ENCODE results near the gene RCOR3. TPM values are rescaled to one million over a fixed set of nuclear protein-coding genes. Genes with fewer than 3 reads are reported as not detected.

Gene RCOR3
- total and polyA plus RNA-seq, 2 of the 8 experiments (the other 6 are each of a cell fraction or from before 2014, with no cell fraction given) = 21.4 to 36.3 TPM

DNA sequence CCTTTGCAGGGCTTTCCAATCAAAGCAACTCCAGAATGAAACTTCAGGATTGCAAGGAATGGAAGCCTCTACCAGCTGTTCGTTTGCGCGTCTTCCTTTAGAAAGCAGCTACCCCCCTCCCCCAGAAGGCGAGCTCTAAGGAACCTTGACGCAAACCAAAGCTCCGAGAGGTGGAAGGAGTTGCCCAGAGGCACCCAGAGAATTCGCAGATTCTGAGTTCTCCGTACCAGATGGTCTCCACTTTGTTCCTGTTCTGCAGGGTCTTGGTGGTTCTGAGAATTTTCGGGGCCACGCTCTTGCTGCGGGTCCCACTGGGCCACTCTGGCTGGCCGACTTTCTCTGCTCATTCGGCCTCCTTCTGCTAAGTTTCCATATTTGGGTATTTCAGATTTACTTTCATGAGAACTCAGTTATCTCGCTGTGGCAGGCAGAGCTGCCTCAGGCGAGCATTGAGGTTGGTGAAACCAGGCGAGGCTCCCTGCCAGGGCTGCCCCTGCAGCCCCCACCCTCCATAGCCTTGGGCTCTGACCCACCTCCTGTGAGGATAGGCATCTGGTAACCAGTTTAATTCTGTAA lies 68.3 kb downstream of the RCOR3 start:
- Histone ChIP-seq H2BK15ac (ENCODE audit: low read length) (no peak overlapping the region), H2BK120ac (replicated peaks; ENCODE audit: low read depth, low read length) (no peak overlapping the region), H4K8ac (ENCODE audit: extremely low read depth, insufficient read depth, low read length) (peak overlapping the region; percentile 81; the same call in 1 of the 2 replicates), H2BK12ac (ENCODE audit: low read depth, low read length) (no peak overlapping the region), H3K9ac (replicated peaks in 1 of 4; ENCODE audit: extremely low read depth in 1 of 4, low read depth in 3 of 4, low read length in 3 of 4) (peak overlapping the region; percentile 14 to 61 (median 38); a peak in 5 of 7 replicates), H2AK5ac (ENCODE audit: low read depth, low read length) (no peak overlapping the region), H3K36me3 (ENCODE audit: control insufficient read depth in 2 of 4, insufficient read depth in 4 of 4, low read length in 3 of 4) (no peaks in the 10 kb centered on the region), H3K79me1 (ENCODE audit: low read depth, low read length) (peaks cover 20% of the 10 kb centered on the region), H3K23me2 (ENCODE audit: low read depth, low read length) (peaks cover 5% of the 10 kb centered on the region), H4K20me1 (replicated peaks in 1 of 2; ENCODE audit: control insufficient read depth in 1 of 2, insufficient read depth in 2 of 2, low read length in 2 of 2) (peaks cover 0 to 5% of the 10 kb centered on the region in 2 experiments), H3K79me2 (ENCODE audit: control insufficient read depth in 1 of 2, insufficient read depth in 2 of 2, low read length in 2 of 2) (peaks cover 0 to 48% of the 10 kb centered on the region in 2 experiments; a peak in 2 of 4 replicates), H3K4me2 (ENCODE audit: insufficient read depth in 1 of 2, low read depth in 2 of 2, low read length in 2 of 2) (peak overlapping the region; percentile 89 to 96), H4K91ac (replicated peaks; ENCODE audit: insufficient read length, low read length) (no peak overlapping the region), H3K4me1 (replicated peaks in 1 of 4; ENCODE audit: control insufficient read depth in 3 of 4, insufficient read depth in 4 of 4, low read length in 3 of 4) (peaks cover 11 to 28% (median 26%) of the 10 kb centered on the region in 4 experiments), H3K27ac (ENCODE audit: low read depth, low read length) (no peak overlapping the region), H3K23ac (ENCODE audit: insufficient read length) (no peak overlapping the region), H3K14ac (ENCODE audit: insufficient read length) (no peak overlapping the region), H3K9me3 (ENCODE audit: insufficient read depth in 2 of 2, low read depth in 1 of 2, low read length in 1 of 2) (no peaks in the 10 kb centered on the region), H4K5ac (ENCODE audit: insufficient read length, low read depth, low read length) (no peak overlapping the region), H3K27me3 (replicated peaks in 1 of 4; ENCODE audit: control insufficient read depth in 3 of 4, extremely low read depth in 1 of 4, insufficient read depth in 3 of 4, low read length in 3 of 4) (peaks cover 0 to 7% (median 4%) of the 10 kb centered on the region in 4 experiments; a peak in 5 of 7 replicates), H3K18ac (ENCODE audit: extremely low read depth, low read length) (peak overlapping the region; percentile 64; the same call in 1 of the 2 replicates), H2BK20ac (ENCODE audit: low read length) (no peak overlapping the region), H3K4me3 (ENCODE audit: extremely low read depth in 1 of 4, insufficient read depth in 2 of 4, low read depth in 3 of 4, low read length in 4 of 4) (peak overlapping the region; percentile 64 to 84 (median 68)), H3K56ac (replicated peaks; ENCODE audit: insufficient read length, low read depth, low read length) (no peak overlapping the region), H2BK5ac (ENCODE audit: low read depth, low read length) (no peak overlapping the region), H3K4ac (replicated peaks; ENCODE audit: insufficient read length, low read depth, low read length) (no peak overlapping the region), H2AFZ (ENCODE audit: low read length) (no peak overlapping the region)
- POLR2A ChIA-PET (ENCODE audit: partially characterized antibody) = interaction anchor here (0.7 to 2.0 kb wide), 7 partner anchors 9 to 187 kb away, joined by 3 to 7 read pairs (median 4); no protein-coding TSS in a partner anchor
- FAIRE-seq = no peak
- no peak for DNase-seq (ENCODE audit: low read depth in 1 of 2, low spot score in 2 of 2)
- TF ChIP-seq RFX5 (IDR thresholded peaks at IDR 0.05; ENCODE audit: borderline replicate concordance, low read depth, low read length) = no peak
- TF ChIP-seq SAP30 (IDR thresholded peaks at IDR 0.05; ENCODE audit: insufficient read depth, insufficient replicate concordance, low read length) = peak; percentile 45
- WGBS, 2 experiments (ENCODE audit: extremely low coverage in 1 of 2, insufficient coverage in 1 of 2, insufficient read length in 1 of 2, insufficient replicate concordance in 2 of 2, low coverage in 1 of 2, low lambda C conversion rate in 2 of 2, missing lambda C conversion rate in 1 of 2) = 14% methylated on average over 14 of the region's 16 CpGs; no CpG with 5 or more reads in 1 of the 2 experiments
- CTCF ChIA-PET (ENCODE audit: partially characterized antibody) = interaction anchor here (0.6 to 4.2 kb wide), 14 partner anchors 12 to 462 kb away, joined by 3 to 30 read pairs (median 4); no protein-coding TSS in a partner anchor
